ENCODE data around the gene KIAA0930. TPM values are rescaled to one million over a fixed set of nuclear protein-coding genes. Genes with fewer than 3 reads are reported as not detected.

Gene KIAA0930
- total and polyA plus RNA-seq, 2 donors: 32.4 TPM

DNA sequence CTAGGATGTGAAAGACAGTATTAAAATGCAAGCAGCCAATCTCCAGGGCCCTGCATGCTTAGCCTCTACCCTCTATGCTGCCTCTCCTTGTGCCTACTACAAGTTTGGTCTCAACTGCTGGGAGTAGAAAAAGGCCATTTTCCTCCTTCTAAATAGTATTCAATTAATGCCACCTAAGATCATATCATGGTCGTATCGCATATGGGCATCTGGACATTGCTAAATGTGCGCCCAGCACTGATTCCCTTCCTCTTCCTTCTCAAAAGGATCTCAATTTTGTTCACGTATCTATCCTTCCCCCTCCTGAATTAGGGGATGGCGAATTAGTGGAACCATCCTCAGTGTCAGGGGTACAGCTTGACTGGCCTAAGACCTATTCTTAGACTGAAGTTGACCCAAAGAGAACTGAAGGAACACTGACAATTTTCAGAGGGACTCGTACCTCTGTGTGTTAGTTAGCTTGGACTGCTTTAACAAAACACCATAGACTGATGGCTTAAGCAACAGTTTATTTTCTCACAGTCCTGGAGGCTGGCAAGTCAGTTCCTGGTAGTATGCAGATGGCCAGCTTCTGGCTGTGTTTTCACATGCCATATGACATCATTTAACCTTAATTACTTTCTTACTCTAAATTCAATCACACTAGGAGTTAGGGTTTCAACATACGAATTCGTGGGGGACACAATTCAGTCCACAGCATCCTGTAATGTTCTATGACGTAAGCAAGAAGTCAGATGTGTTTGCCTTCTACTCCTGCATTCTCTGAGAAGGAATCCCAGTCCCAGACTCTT lies 85.4 kb downstream of the KIAA0930 start:
- Histone ChIP-seq H3K27ac (ENCODE audit: low read depth in 1 of 2, low read length in 1 of 2) (no peak overlapping the region), H3K36me3 (ENCODE audit: control insufficient read depth in 2 of 2, insufficient read depth in 2 of 2, low read length in 1 of 2) (peaks cover 8 to 25% of the 10 kb centered on the region in 2 donors), H3K27me3 (ENCODE audit: control insufficient read depth in 2 of 2, insufficient read depth in 1 of 2, low read length in 1 of 2) (no peaks in the 10 kb centered on the region), H3K9me3 (ENCODE audit: control insufficient read depth in 2 of 2, insufficient read depth in 1 of 2, low read length in 1 of 2) (no peaks in the 10 kb centered on the region), H3K4me1 (ENCODE audit: control insufficient read depth in 2 of 2, insufficient read depth in 2 of 2, low read length in 2 of 2) (peaks cover 0 to 10% of the 10 kb centered on the region in 2 donors), H3K4me3 (ENCODE audit: low read length in 2 of 2) (no peak overlapping the region)
- 87% methylated on average over 9 of the region's 9 CpGs for WGBS
- no peak for DNase-seq (ENCODE audit: low read depth in 6 of 9, low spot score in 9 of 9)

DNA sequence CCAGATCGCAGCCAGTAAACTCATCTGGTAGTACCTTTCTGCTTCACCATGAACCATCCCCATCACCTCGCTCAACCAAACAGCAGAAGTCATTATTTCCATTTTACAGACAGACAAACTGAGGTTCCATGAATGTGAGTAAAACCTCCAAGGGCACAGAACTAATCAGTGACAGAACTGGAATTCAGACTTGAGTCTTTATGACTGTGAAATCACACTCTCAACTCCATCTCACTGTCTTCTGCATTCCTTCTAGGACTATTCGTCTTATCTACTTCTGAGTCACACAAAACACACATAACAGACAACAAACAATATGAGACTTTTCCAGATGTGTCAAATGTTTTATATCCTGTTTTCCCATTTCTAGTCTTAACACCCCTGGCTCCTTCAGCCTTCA lies 86.3 kb downstream of the KIAA0930 start:
- DNase-seq (ENCODE audit: low read depth in 6 of 9, low spot score in 9 of 9): no peak
- H3K4me1 ChIP-seq (ENCODE audit: control insufficient read depth in 2 of 2, insufficient read depth in 2 of 2, low read length in 2 of 2): peaks cover 0 to 5% of the 10 kb centered on the region in 2 donors
- H3K27me3 ChIP-seq (ENCODE audit: control insufficient read depth in 2 of 2, insufficient read depth in 1 of 2, low read length in 1 of 2): no peaks in the 10 kb centered on the region
- no peak overlapping the region for H3K27ac ChIP-seq (ENCODE audit: low read depth in 1 of 2, low read length in 1 of 2)
- H3K4me3 ChIP-seq (ENCODE audit: low read length in 2 of 2): no peak overlapping the region
- peaks cover 8 to 25% of the 10 kb centered on the region in 2 donors for H3K36me3 ChIP-seq (ENCODE audit: control insufficient read depth in 2 of 2, insufficient read depth in 2 of 2, low read length in 1 of 2)
- H3K9me3 ChIP-seq (ENCODE audit: control insufficient read depth in 2 of 2, insufficient read depth in 1 of 2, low read length in 1 of 2): no peaks in the 10 kb centered on the region
- WGBS: 97% methylated on average over 3 of the region's 3 CpGs

DNA sequence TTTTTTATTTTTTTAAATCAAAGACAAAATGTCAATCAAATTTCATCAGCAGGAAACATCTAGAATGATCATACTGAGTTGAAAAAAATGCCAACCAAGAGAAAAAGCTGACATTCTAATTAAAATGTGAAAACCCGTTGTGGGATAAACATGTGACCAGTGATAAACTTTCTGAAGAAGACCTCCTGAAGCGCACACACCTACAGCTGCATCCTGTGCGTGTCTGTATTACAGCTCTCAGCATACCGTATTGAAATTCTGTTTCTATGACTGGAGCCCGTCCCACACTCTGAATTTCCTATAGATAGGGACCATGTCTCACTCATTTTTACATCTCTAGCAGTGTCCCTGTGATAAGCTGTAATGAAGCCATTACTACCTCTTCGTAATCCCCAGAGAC lies 89.2 kb downstream of the KIAA0930 start:
- Histone ChIP-seq H3K4me3 (ENCODE audit: low read length in 2 of 2) (no peak overlapping the region), H3K36me3 (ENCODE audit: control insufficient read depth in 2 of 2, insufficient read depth in 2 of 2, low read length in 1 of 2) (peaks cover 0 to 12% of the 10 kb centered on the region in 2 donors), H3K9me3 (ENCODE audit: control insufficient read depth in 2 of 2, insufficient read depth in 1 of 2, low read length in 1 of 2) (no peaks in the 10 kb centered on the region), H3K4me1 (ENCODE audit: control insufficient read depth in 2 of 2, insufficient read depth in 2 of 2, low read length in 2 of 2) (peaks cover 0 to 5% of the 10 kb centered on the region in 2 donors), H3K27me3 (ENCODE audit: control insufficient read depth in 2 of 2, insufficient read depth in 1 of 2, low read length in 1 of 2) (no peaks in the 10 kb centered on the region), H3K27ac (ENCODE audit: low read depth in 1 of 2, low read length in 1 of 2) (peak overlapping the region in 1 of 2 donors; percentile 14)
- peak in 2 of 9 donors; percentile 34 to 56 for DNase-seq (ENCODE audit: low read depth in 6 of 9, low spot score in 9 of 9)
- 24% methylated on average over 6 of the region's 6 CpGs for WGBS

DNA sequence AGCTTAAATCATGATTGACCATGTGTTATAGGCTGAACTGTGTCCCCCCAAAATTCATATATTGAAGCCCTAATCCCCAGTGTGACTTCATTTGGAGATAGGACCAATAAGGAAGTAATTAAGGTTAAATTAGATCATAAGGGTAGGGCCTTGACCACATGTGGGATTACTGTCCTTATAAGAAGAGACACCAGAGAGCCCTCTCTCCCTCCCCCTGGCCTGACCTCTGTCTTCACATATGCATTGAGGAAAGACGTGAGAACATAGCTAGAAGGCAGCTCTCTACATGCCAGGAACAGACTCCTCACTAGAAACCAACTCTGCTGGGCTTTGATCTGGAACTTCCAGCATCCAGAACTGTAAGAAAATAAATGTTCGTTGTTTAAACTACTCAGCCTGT lies 90.6 kb downstream of the KIAA0930 start:
- Histone ChIP-seq H3K36me3 (ENCODE audit: control insufficient read depth in 2 of 2, insufficient read depth in 2 of 2, low read length in 1 of 2) (peaks cover 0 to 12% of the 10 kb centered on the region in 2 donors), H3K4me1 (ENCODE audit: control insufficient read depth in 2 of 2, insufficient read depth in 2 of 2, low read length in 2 of 2) (peaks cover 0 to 5% of the 10 kb centered on the region in 2 donors), H3K27me3 (ENCODE audit: control insufficient read depth in 2 of 2, insufficient read depth in 1 of 2, low read length in 1 of 2) (no peaks in the 10 kb centered on the region), H3K4me3 (ENCODE audit: low read length in 2 of 2) (no peak overlapping the region), H3K27ac (ENCODE audit: low read depth in 1 of 2, low read length in 1 of 2) (no peak overlapping the region), H3K9me3 (ENCODE audit: control insufficient read depth in 2 of 2, insufficient read depth in 1 of 2, low read length in 1 of 2) (no peaks in the 10 kb centered on the region)
- no peak for DNase-seq (ENCODE audit: low read depth in 6 of 9, low spot score in 9 of 9)
- WGBS: 66% methylated on average over 2 of the region's 2 CpGs

DNA sequence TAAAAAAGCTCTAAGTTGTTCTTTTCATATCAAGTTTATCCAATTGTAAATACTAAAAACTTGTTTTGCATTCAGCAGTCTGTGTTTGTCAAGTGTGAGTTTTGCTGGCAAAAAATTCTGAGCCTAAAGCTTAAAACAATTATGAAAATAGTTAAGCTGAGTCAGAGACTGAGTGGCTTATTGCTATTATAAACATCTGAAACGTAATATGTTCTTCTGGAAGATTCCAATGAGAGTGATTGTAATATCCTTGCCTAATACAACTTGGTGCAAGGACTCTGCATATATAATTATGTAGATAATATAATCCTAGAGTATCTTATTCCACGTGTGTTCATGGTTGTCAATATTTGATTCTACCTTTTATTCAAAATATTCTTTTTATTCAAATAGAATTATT lies 91.0 kb downstream of the KIAA0930 start:
- no peaks in the 10 kb centered on the region for H3K27me3 ChIP-seq (ENCODE audit: control insufficient read depth in 2 of 2, insufficient read depth in 1 of 2, low read length in 1 of 2)
- H3K36me3 ChIP-seq (ENCODE audit: control insufficient read depth in 2 of 2, insufficient read depth in 2 of 2, low read length in 1 of 2): peaks cover 0 to 12% of the 10 kb centered on the region in 2 donors
- WGBS: 98% methylated on average over 2 of the region's 2 CpGs
- H3K4me1 ChIP-seq (ENCODE audit: control insufficient read depth in 2 of 2, insufficient read depth in 2 of 2, low read length in 2 of 2): peaks cover 0 to 5% of the 10 kb centered on the region in 2 donors
- no peak for DNase-seq (ENCODE audit: low read depth in 6 of 9, low spot score in 9 of 9)
- H3K4me3 ChIP-seq (ENCODE audit: low read length in 2 of 2): no peak overlapping the region
- H3K27ac ChIP-seq (ENCODE audit: low read depth in 1 of 2, low read length in 1 of 2): no peak overlapping the region
- no peaks in the 10 kb centered on the region for H3K9me3 ChIP-seq (ENCODE audit: control insufficient read depth in 2 of 2, insufficient read depth in 1 of 2, low read length in 1 of 2)

DNA sequence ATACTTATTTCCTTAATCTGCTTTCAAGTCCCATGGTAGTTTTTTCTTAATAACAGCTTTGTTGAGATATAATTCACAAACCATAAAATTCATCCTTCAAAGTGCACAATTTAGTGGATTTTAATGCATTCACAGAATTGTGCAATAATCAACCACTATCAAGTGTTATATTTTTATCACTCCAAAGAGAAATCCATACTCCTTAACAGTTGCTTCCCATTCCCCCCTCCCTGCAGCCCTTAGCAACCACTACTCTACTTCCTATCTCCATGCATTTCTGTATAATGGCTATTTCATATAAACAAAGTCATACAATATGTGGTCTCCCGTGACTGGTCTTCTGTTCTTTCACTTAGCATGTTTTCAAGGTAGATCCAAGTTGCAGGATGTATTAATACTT lies 95.8 kb downstream of the KIAA0930 start:
- Histone ChIP-seq H3K4me1 (ENCODE audit: control insufficient read depth in 2 of 2, insufficient read depth in 2 of 2, low read length in 2 of 2) (no peaks in the 10 kb centered on the region), H3K9me3 (ENCODE audit: control insufficient read depth in 2 of 2, insufficient read depth in 1 of 2, low read length in 1 of 2) (no peaks in the 10 kb centered on the region), H3K36me3 (ENCODE audit: control insufficient read depth in 2 of 2, insufficient read depth in 2 of 2, low read length in 1 of 2) (no peaks in the 10 kb centered on the region), H3K27me3 (ENCODE audit: control insufficient read depth in 2 of 2, insufficient read depth in 1 of 2, low read length in 1 of 2) (no peaks in the 10 kb centered on the region), H3K4me3 (ENCODE audit: low read length in 2 of 2) (no peak overlapping the region), H3K27ac (ENCODE audit: low read depth in 1 of 2, low read length in 1 of 2) (no peak overlapping the region)
- DNase-seq (ENCODE audit: low read depth in 6 of 9, low spot score in 9 of 9): no peak
- WGBS: 98% methylated on average over 1 of the region's 1 CpG

DNA sequence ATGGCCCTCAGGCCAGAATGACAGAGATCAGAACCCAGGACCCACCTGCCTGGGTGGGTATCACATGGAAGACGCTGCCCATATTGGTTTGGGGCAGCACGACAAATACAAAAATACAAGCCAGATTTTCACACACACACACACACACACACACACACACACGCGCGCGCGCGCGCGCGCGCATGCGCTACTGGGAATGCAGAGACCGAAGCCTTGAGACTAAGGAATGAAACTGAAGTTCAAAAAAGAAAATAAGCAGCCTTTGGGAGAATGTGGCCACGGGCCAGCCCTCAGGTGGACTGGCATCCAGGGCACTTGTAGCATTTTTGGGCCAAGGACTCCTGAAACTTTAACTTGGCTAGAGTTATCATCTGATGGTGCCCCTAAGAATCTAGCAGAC lies 98.3 kb downstream of the KIAA0930 start:
- Histone ChIP-seq H3K27ac (ENCODE audit: low read depth in 1 of 2, low read length in 1 of 2) (no peak overlapping the region), H3K9me3 (ENCODE audit: control insufficient read depth in 2 of 2, insufficient read depth in 1 of 2, low read length in 1 of 2) (no peaks in the 10 kb centered on the region), H3K27me3 (ENCODE audit: control insufficient read depth in 2 of 2, insufficient read depth in 1 of 2, low read length in 1 of 2) (no peaks in the 10 kb centered on the region), H3K4me1 (ENCODE audit: control insufficient read depth in 2 of 2, insufficient read depth in 2 of 2, low read length in 2 of 2) (no peaks in the 10 kb centered on the region), H3K4me3 (ENCODE audit: low read length in 2 of 2) (no peak overlapping the region), H3K36me3 (ENCODE audit: control insufficient read depth in 2 of 2, insufficient read depth in 2 of 2, low read length in 1 of 2) (no peaks in the 10 kb centered on the region)
- no peak for DNase-seq (ENCODE audit: low read depth in 6 of 9, low spot score in 9 of 9)
- 87% methylated on average over 15 of the region's 15 CpGs for WGBS

Other genes starting within 250 kb of the KIAA0930 start
- gene PHF21B, start 230.9 kb downstream of the KIAA0930 start, total RNA-seq: 0.52 TPM
- 0.82 TPM for gene PHF21B, start 230.9 kb downstream of the KIAA0930 start, polyA plus RNA-seq
- gene NUP50, start 77.0 kb downstream of the KIAA0930 start, total RNA-seq: 70.1 TPM
- gene NUP50, start 77.0 kb downstream of the KIAA0930 start, polyA plus RNA-seq: 40.6 TPM
- gene UPK3A, start 44.1 kb upstream of the KIAA0930 start, total RNA-seq: 0.47 TPM
- gene UPK3A, start 44.1 kb upstream of the KIAA0930 start, polyA plus RNA-seq: 1.0 TPM
- 24.1 TPM for gene FAM118A, start 69.0 kb upstream of the KIAA0930 start, total RNA-seq
- gene FAM118A, start 69.0 kb upstream of the KIAA0930 start, polyA plus RNA-seq: 43.8 TPM
- gene SMC1B, start 172.7 kb upstream of the KIAA0930 start, total RNA-seq: 0.19 TPM
- gene SMC1B, start 172.7 kb upstream of the KIAA0930 start, polyA plus RNA-seq: 0.11 TPM
- gene RIBC2, start 172.8 kb upstream of the KIAA0930 start, total RNA-seq: 2.2 TPM
- gene RIBC2, start 172.8 kb upstream of the KIAA0930 start, polyA plus RNA-seq: 0.66 TPM